Measurements from ENCODE around the gene RIMOC1. TPM values are rescaled to one million over a fixed set of nuclear protein-coding genes. Genes with fewer than 3 reads are reported as not detected.

Gene RIMOC1
- 5.5 and 8.6 TPM in 2 replicates for total RNA-seq (2014; rRNA removed; shearing (Covaris generic); ENCODE audit: low replicate concordance)

- peaks cover 17% of the 10 kb centered on the region for H3K36me3 ChIP-seq
- DNase-seq = peak; percentile 97
- peak within 1 kb of the TSS; percentile 73 for H3K4me3 ChIP-seq
- H3K27me3 ChIP-seq = no peaks in the 10 kb centered on the region
- no peaks in the 10 kb centered on the region for H3K9me3 ChIP-seq
Measured at GRCh38 chr5:41903892-41904799, at the start of gene RIMOC1. TSS of gene RIMOC1 (plus strand) at chr5:41904344. CDS start at chr5:41904368, 24 bp downstream.

- Histone ChIP-seq H3K4me3 (no peak overlapping the region), H3K27me3 (no peaks in the 10 kb centered on the region), H3K36me3 (peaks cover 19% of the 10 kb centered on the region), H3K9me3 (no peaks in the 10 kb centered on the region)
- DNase-seq = no peak
Measured at GRCh38 chr5:41856644-41857491, 47.3 kb upstream of the RIMOC1 start.

DNA sequence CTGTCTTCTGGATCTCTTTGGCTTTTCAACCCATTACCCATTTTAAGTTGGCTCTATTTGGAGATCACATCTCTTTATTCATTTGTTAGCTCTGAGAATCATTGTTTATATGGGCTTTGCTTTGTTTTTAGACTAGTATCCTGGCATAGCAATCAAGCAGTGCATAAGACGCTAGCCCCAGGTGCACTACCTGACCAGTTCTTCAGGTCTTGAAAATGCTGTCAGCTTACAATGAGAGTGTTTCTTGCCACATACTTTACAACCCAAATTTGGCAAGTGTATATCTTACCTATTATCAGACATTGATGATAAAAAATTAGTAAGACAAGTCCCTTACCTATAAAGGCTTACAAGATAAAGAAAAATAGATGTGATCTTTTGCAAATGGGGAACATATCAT lies 46.2 kb upstream of the RIMOC1 start:
- Histone ChIP-seq H3K9me3 (no peaks in the 10 kb centered on the region), H3K36me3 (peaks cover 15% of the 10 kb centered on the region), H3K27me3 (no peaks in the 10 kb centered on the region), H3K4me3 (no peak overlapping the region)
- DNase-seq = no peak

DNA sequence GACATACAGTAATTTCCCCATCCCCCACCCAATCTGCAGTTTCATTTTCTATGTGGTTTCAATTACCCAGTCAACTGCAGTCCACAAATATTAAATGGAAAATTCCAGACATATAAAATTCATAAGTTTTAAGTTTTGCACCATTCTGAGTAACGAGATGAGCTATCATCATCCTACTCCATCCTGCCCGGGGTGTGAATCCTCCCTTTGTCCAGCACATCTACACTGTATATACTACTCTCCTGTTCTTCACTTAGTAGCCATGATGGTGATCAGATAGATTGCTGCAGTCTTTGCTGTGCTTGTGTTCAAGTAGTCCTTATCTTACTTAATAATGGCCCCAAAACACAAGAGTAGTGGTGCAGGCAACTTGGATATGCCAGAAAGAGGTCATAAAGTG lies 45.3 kb upstream of the RIMOC1 start:
- Histone ChIP-seq H3K4me3 (no peak overlapping the region), H3K36me3 (peaks cover 11% of the 10 kb centered on the region), H3K27me3 (no peaks in the 10 kb centered on the region), H3K9me3 (no peaks in the 10 kb centered on the region)
- DNase-seq = no peak

DNA sequence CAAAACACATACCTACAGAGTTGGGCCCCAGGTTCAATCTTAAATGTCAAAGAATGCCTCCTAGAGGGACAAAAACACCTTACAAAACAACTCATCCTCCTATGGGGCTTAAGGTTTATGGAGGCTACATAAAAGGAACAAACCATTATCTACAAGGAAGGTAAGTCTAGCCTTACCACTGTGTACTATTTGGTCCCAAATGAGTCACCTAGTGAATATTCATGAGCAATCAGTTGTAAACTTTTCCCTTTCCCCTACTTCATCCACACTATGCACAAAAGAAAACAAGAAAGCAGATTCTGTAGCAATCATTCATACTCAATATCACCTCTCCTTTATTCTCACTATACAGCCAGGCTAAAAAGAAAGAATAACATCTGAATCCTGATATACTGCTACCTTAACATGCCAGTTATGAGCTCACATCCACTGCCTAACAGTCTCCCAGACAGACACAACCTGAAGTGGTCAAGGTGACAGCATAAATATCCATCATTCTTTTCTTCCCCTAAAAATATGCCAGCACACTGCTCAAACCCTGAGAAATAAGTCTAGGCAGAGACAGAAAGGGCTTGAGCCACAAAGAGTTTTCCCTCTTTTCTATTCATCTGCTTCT lies 40.2 kb upstream of the RIMOC1 start:
- DNase-seq = no peak
- Histone ChIP-seq H3K36me3 (peaks cover 11% of the 10 kb centered on the region), H3K9me3 (no peaks in the 10 kb centered on the region), H3K27me3 (no peaks in the 10 kb centered on the region), H3K4me3 (no peak overlapping the region)

DNA sequence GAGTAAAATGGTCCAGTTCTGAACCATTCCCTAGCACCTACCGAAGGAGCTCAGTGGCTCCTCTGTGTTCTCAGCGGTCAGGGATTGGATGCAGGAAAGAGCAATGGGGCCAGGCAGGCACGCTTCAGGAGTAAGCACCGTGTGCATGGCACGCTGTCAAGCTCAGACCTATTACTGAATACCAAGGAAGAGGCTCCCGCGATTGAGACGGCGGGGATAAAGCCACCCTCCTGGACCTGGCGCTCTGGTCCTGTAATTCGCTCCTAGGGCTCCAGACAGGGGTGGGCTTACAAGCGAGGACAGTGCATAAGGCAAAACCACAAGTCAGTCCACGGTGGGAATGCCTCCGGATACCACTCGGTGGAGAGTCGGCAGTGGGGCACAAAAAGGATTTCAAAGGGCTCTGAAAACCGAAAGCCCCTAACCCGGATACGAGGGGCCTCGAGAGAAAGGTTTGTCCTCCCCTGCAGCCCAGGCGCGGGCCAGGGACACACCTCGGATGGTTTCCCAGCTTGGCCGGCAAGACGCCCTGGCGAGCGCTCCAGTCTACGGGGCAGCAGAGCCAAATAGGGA lies 34.9 kb upstream of the RIMOC1 start:
- no peaks in the 10 kb centered on the region for H3K36me3 ChIP-seq
- no peaks in the 10 kb centered on the region for H3K9me3 ChIP-seq
- peak overlapping the region; percentile 78 for H3K4me3 ChIP-seq
- peak; percentile 51 for DNase-seq
- H3K27me3 ChIP-seq = no peaks in the 10 kb centered on the region

- peak within 1 kb of the TSS; percentile 78 for H3K4me3 ChIP-seq
- H3K27me3 ChIP-seq = no peaks in the 10 kb centered on the region
- peak; percentile 83 for DNase-seq
- H3K36me3 ChIP-seq = no peaks in the 10 kb centered on the region
- no peaks in the 10 kb centered on the region for H3K9me3 ChIP-seq
Measured at GRCh38 chr5:41869724-41870626, 34.2 kb upstream of the RIMOC1 start, which contains the start of gene OXCT1. TSS of gene OXCT1 (minus strand) at chr5:41870425. CDS start at chr5:41870358, 67 bp downstream.

- no peaks in the 10 kb centered on the region for H3K9me3 ChIP-seq
- H3K27me3 ChIP-seq = no peaks in the 10 kb centered on the region
- peak overlapping the region; percentile 78 for H3K4me3 ChIP-seq
- DNase-seq = no peak
- no peaks in the 10 kb centered on the region for H3K36me3 ChIP-seq
Measured at GRCh38 chr5:41870627-41871048, 33.5 kb upstream of the RIMOC1 start.

DNA sequence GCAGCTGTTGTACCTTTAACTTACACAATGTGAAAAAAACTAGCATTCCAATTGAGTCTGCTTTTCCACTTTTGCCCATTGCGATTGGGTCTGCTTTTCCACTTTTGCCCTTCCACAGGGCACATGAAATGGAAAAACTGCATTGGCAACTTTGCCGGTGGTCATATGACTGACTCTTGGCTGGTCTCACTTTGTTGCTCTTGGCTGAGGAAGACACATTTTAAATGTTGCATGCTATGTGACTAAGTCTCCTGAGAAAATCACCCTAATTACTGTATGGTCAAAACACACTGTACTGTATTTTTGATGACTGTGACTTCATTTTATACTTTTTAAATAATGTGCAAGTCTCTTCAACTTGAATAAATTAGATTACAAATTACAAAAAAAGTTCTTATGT lies 32.3 kb upstream of the RIMOC1 start:
- H3K4me3 ChIP-seq = no peak overlapping the region
- DNase-seq = peak; percentile 80
- no peaks in the 10 kb centered on the region for H3K36me3 ChIP-seq
- no peaks in the 10 kb centered on the region for H3K9me3 ChIP-seq
- no peaks in the 10 kb centered on the region for H3K27me3 ChIP-seq

DNA sequence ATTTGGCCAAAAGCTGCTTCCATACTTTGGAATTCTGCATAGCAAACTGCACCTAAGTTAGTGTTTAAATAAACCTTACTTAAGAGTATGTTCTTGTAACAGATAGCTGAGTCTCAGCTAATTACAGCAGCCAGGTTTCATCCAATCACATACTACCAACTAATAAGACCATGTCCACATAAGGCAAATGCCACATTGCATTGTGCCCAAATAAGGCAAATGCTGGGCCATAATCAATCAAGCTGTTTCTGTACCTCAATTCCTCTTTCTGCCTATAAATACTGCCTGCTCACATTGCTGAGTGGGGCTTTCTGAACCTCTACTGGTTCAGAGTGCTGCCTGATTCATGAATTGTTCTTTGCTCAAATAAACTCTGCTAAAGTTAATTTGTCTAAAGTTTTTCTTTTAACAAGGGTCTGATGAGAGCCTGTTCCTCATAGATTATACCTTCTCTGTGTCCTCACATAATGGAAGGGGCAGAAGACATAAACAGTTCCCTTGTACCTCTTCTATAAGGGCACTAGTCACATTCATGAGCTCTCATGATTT lies 29.6 kb upstream of the RIMOC1 start:
- Histone ChIP-seq H3K36me3 (no peaks in the 10 kb centered on the region), H3K27me3 (peaks cover 3% of the 10 kb centered on the region), H3K4me3 (no peak overlapping the region), H3K9me3 (no peaks in the 10 kb centered on the region)
- no peak for DNase-seq

DNA sequence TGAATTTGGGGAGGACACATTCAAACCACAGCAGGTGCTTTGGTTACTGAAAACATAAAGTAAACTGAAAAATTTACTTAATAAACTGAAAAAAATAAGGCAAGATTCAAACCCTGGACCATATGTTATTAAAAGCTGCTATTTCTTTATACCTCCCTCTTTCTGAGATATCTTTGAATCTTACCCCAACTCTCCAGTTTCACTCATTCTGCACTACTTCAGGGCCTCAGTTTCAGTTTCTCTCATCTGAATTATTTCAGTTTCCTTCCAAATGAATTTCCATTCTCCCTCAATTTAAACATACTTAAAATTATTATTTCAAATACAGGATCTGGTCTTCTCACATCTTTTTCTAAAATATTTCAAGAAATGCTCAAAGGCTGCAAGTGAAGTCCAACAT lies 29.0 kb upstream of the RIMOC1 start:
- Histone ChIP-seq H3K9me3 (no peaks in the 10 kb centered on the region), H3K27me3 (peaks cover 3% of the 10 kb centered on the region), H3K4me3 (no peak overlapping the region), H3K36me3 (no peaks in the 10 kb centered on the region)
- no peak for DNase-seq

DNA sequence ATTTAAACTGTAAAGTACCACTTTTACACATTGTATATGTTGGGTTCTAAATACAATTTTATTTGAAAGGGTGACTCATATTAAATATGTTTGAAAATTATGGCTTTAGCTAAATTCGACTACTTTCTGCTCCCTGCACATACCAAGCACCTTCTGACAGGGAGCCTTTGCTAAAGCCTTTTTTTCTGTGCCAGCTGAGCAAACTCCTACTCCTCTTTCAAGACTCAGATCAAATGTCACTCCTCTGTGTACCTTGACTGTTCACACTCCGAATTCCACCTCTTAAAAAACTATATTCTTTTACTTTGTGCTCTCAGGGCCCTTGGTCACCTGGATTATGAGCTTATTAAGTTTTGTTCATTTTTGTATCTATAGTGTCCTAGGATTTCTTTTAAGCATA lies 27.5 kb upstream of the RIMOC1 start:
- no peak overlapping the region for H3K4me3 ChIP-seq
- no peaks in the 10 kb centered on the region for H3K36me3 ChIP-seq
- DNase-seq = no peak
- H3K27me3 ChIP-seq = peaks cover 3% of the 10 kb centered on the region
- no peaks in the 10 kb centered on the region for H3K9me3 ChIP-seq

DNA sequence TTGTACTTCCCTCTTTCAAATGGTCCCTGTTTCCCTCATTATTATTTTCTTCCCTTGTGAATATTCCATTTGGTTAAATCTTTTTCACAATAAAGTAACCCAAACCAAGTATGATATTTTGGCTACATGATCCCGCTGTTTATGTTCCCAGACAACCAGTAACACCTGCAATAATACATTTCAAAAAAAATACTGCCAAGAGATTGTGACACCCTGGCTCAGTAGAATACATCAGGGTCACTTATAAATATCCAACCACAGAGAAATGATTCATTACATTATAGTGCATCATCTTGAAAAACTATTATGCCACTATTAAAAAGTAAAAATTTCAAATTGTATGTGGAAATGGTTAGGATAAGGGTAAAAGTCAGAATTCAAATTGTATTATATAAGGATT lies 26.7 kb upstream of the RIMOC1 start:
- no peak for DNase-seq
- Histone ChIP-seq H3K36me3 (no peaks in the 10 kb centered on the region), H3K4me3 (no peak overlapping the region)

GRCh38 chr5:41878173-41878572 lies 26.0 kb upstream of the RIMOC1 start:
- no peak for DNase-seq
- H3K27me3 ChIP-seq = peaks cover 3% of the 10 kb centered on the region
- no peaks in the 10 kb centered on the region for H3K36me3 ChIP-seq
- no peak overlapping the region for H3K4me3 ChIP-seq
- no peaks in the 10 kb centered on the region for H3K9me3 ChIP-seq

More for the DNA sequence above, 26.7 kb upstream of the RIMOC1 start:
- H3K27me3 ChIP-seq = peaks cover 3% of the 10 kb centered on the region
- H3K9me3 ChIP-seq = no peaks in the 10 kb centered on the region

DNA sequence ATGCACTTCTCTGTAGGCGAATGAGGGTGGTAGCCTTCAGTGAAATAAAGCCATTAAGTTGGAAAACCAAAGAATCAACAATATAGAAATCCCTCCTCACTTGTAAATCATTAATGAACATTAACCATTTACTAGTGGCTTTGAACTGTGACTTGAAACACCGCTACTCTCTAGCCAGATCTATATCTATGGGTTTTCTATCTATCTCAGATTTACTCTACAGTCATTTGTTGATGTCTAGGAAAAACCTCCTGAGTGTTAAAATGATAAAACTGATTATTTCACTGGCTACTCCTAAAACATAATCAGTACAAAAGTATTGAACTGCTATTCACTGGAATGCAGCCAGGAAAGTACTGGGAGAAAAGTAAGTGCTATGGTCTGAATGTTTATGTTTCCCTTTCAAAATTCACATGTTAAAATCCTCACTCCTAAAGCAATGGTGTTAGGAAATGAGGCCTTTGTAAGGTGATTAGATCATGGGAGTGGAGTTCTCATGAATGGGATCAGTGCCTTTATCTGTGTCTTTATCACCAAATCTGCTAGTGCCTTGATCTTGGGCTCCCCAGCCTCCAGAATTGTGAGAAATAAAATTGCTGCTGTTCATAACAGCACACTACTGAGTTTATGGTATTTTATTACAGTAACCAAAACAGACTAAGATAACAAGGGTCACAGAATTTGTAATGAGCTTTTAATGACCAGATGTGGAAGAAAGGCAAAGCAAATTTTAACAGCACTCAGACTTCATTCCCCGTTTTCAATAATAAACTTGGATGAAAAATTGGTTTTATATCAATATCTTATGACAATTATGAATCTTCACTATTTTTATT lies 25.3 kb upstream of the RIMOC1 start:
- DNase-seq = no peak
- no peak overlapping the region for H3K4me3 ChIP-seq
- H3K36me3 ChIP-seq = no peaks in the 10 kb centered on the region
- H3K9me3 ChIP-seq = no peaks in the 10 kb centered on the region
- H3K27me3 ChIP-seq = peaks cover 3% of the 10 kb centered on the region
